ENCODE data around the gene SETBP1. TPM values are rescaled to one million over a fixed set of nuclear protein-coding genes. Genes with fewer than 3 reads are reported as not detected.

SETBP1 gene
- total and polyA plus RNA-seq, 9 of the 15 experiments (the other 6 are each of a cell fraction or from before 2014, with no cell fraction given), result under 0.01 to 0.13 (median 0.04) TPM

DNA sequence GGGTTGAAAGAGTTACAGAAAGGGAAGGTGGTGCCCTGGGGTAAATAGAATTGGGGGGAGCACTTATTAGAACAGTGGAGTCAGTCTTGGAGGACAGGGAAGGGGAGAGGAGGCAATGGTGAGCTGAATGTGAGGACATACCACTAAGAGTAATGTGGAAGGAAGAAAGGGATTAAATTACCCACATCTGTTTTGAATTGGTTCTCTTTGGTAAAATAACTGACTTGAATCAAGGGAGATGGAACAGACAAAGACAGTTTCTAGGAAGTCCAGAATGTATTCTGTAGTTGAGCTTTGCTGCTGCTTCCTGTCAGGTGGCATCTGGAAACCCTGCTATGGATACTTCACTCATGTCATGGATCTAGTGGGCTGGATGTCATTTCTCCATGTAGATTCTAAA lies 6.7 kb downstream of the SETBP1 start:
- H3K4me3 ChIP-seq, result no peak overlapping the region
- H3K36me3 ChIP-seq (ENCODE audit: control insufficient read depth, insufficient read depth, low read length), result no peaks in the 10 kb centered on the region
- H3K27me3 ChIP-seq (ENCODE audit: control insufficient read depth in 2 of 2, insufficient read depth in 2 of 2, low read length in 2 of 2), result peaks cover 0 to 9% of the 10 kb centered on the region in 2 experiments; a peak in 4 of 5 replicates
- H2AFZ ChIP-seq (ENCODE audit: low read depth, low read length), result no peak overlapping the region
- H3K9me3 ChIP-seq (replicated peaks; ENCODE audit: control insufficient read depth, insufficient read depth, low read depth, low read length), result no peaks in the 10 kb centered on the region
- no peak overlapping the region for H3K27ac ChIP-seq (ENCODE audit: extremely low read depth, low read depth, low read length)
- intact Hi-C loops (cut with micrococcal nuclease), result no loop called here
- no peaks in the 10 kb centered on the region for H3K4me1 ChIP-seq (replicated peaks in 1 of 2; ENCODE audit: control insufficient read depth in 2 of 2, insufficient read depth in 2 of 2, low read length in 2 of 2)
- TF ChIP-seq, protein P1, sequence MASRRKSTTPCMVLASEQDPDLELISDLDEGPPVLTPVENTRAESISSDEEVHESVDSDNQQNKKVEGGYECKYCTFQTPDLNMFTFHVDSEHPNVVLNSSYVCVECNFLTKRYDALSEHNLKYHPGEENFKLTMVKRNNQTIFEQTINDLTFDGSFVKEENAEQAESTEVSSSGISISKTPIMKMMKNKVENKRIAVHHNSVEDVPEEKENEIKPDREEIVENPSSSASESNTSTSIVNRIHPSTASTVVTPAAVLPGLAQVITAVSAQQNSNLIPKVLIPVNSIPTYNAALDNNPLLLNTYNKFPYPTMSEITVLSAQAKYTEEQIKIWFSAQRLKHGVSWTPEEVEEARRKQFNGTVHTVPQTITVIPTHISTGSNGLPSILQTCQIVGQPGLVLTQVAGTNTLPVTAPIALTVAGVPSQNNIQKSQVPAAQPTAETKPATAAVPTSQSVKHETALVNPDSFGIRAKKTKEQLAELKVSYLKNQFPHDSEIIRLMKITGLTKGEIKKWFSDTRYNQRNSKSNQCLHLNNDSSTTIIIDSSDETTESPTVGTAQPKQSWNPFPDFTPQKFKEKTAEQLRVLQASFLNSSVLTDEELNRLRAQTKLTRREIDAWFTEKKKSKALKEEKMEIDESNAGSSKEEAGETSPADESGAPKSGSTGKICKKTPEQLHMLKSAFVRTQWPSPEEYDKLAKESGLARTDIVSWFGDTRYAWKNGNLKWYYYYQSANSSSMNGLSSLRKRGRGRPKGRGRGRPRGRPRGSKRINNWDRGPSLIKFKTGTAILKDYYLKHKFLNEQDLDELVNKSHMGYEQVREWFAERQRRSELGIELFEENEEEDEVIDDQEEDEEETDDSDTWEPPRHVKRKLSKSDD (conservative IDR thresholded peaks at IDR 0.05; ENCODE audit: low read length), result no peak
- in situ Hi-C loops (cut with MboI), result no loop called here
- ATAC-seq (no peak), FAIRE-seq (no peak), DNase-seq (ENCODE audit: extremely low read depth in 1 of 4, low spot score in 3 of 4) (no peak)
- no peak overlapping the region for H3K9ac ChIP-seq (ENCODE audit: insufficient read depth in 1 of 2, low read depth in 2 of 2, low read length in 2 of 2)
- no peaks in the 10 kb centered on the region for H4K20me1 ChIP-seq (replicated peaks; ENCODE audit: control insufficient read depth, insufficient read depth, low read length)
- ChIA-PET POLR2A (no interaction called here), CTCF (ENCODE audit: low intra/inter-chr PET ratio) (no interaction called here)
- H3K79me2 ChIP-seq (ENCODE audit: control insufficient read depth, insufficient read depth, low read length), result no peaks in the 10 kb centered on the region
- no TSS peak for BruUV-seq (replicated peaks)
- H3K9me1 ChIP-seq (ENCODE audit: control insufficient read depth, insufficient read depth, low read length), result no peaks in the 10 kb centered on the region
- H3K4me2 ChIP-seq (ENCODE audit: insufficient read depth, low read length), result no peak overlapping the region

GRCh38 chr18:44689736-44690135 lies 9.0 kb downstream of the SETBP1 start:
- ChIA-PET CTCF (ENCODE audit: low intra/inter-chr PET ratio) (no interaction called here), POLR2A (no interaction called here)
- in situ Hi-C loops (cut with MboI), result no loop called here
- Histone ChIP-seq H3K79me2 (ENCODE audit: control insufficient read depth, insufficient read depth, low read length) (no peaks in the 10 kb centered on the region), H3K27me3 (ENCODE audit: control insufficient read depth in 2 of 2, insufficient read depth in 2 of 2, low read length in 2 of 2) (peaks cover 0 to 4% of the 10 kb centered on the region in 2 experiments; a peak in 3 of 5 replicates), H3K4me1 (replicated peaks in 1 of 2; ENCODE audit: control insufficient read depth in 2 of 2, insufficient read depth in 2 of 2, low read length in 2 of 2) (no peaks in the 10 kb centered on the region), H3K27ac (ENCODE audit: extremely low read depth, low read depth, low read length) (no peak overlapping the region), H4K20me1 (replicated peaks; ENCODE audit: control insufficient read depth, insufficient read depth, low read length) (no peaks in the 10 kb centered on the region), H3K36me3 (ENCODE audit: control insufficient read depth, insufficient read depth, low read length) (no peaks in the 10 kb centered on the region), H3K4me2 (ENCODE audit: insufficient read depth, low read length) (no peak overlapping the region), H3K4me3 (no peak overlapping the region), H3K9ac (ENCODE audit: insufficient read depth in 1 of 2, low read depth in 2 of 2, low read length in 2 of 2) (no peak overlapping the region), H2AFZ (ENCODE audit: low read depth, low read length) (no peak overlapping the region), H3K9me3 (replicated peaks; ENCODE audit: control insufficient read depth, insufficient read depth, low read depth, low read length) (no peaks in the 10 kb centered on the region), H3K9me1 (ENCODE audit: control insufficient read depth, insufficient read depth, low read length) (no peaks in the 10 kb centered on the region)
- FAIRE-seq (no peak), ATAC-seq (no peak), DNase-seq (ENCODE audit: extremely low read depth in 1 of 4, low spot score in 3 of 4) (no peak)
- WGBS (ENCODE audit: insufficient coverage, low coverage, missing lambda C conversion rate), result 3% methylated on average over 3 of the region's 3 CpGs
- intact Hi-C loops (cut with micrococcal nuclease), result no loop called here
- no TSS peak for BruUV-seq (replicated peaks)
- TF ChIP-seq FOXJ2 (tag; IDR thresholded peaks at IDR 0.05) (no peak), NFIC (IDR thresholded peaks at IDR 0.05) (no peak), TAF15 (IDR thresholded peaks at IDR 0.05; ENCODE audit: low read depth, low read length) (no peak), NBN (IDR thresholded peaks at IDR 0.05; ENCODE audit: low read depth) (no peak), DMBX1 (CRISPR knock-in tag; IDR thresholded peaks at IDR 0.05; ENCODE audit: borderline replicate concordance) (no peak)
- TF ChIP-seq, protein P2, sequence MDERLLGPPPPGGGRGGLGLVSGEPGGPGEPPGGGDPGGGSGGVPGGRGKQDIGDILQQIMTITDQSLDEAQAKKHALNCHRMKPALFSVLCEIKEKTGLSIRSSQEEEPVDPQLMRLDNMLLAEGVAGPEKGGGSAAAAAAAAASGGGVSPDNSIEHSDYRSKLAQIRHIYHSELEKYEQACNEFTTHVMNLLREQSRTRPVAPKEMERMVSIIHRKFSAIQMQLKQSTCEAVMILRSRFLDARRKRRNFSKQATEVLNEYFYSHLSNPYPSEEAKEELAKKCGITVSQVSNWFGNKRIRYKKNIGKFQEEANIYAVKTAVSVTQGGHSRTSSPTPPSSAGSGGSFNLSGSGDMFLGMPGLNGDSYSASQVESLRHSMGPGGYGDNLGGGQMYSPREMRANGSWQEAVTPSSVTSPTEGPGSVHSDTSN (CRISPR knock-in tag; IDR thresholded peaks at IDR 0.05; ENCODE audit: low read depth), result no peak
- TF ChIP-seq, protein P2 (tag; conservative IDR thresholded peaks at IDR 0.05; ENCODE audit: low read depth), result no peak
- TF ChIP-seq, protein P3, sequence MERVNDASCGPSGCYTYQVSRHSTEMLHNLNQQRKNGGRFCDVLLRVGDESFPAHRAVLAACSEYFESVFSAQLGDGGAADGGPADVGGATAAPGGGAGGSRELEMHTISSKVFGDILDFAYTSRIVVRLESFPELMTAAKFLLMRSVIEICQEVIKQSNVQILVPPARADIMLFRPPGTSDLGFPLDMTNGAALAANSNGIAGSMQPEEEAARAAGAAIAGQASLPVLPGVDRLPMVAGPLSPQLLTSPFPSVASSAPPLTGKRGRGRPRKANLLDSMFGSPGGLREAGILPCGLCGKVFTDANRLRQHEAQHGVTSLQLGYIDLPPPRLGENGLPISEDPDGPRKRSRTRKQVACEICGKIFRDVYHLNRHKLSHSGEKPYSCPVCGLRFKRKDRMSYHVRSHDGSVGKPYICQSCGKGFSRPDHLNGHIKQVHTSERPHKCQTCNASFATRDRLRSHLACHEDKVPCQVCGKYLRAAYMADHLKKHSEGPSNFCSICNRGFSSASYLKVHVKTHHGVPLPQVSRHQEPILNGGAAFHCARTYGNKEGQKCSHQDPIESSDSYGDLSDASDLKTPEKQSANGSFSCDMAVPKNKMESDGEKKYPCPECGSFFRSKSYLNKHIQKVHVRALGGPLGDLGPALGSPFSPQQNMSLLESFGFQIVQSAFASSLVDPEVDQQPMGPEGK (CRISPR knock-in tag; IDR thresholded peaks at IDR 0.05; ENCODE audit: borderline replicate concordance), result no peak
